T-cell (primary cell): ENCODE results near the gene TMEM94. TPM values are rescaled to one million over a fixed set of nuclear protein-coding genes. Genes with fewer than 3 reads are reported as not detected.
A peak's percentile ranks its signal among the peaks of the same experiment; 100 is the strongest.
"Not testable (repeated sequence)": the region's sequence is repeated elsewhere in the genome, so short reads cannot be mapped to it uniquely, and the experiment has no call there.

Experiments
- ATAC-seq, 4 experiments: fragments of 200-7000 bp in 3 of 4; fragments of 150-1000 bp in 1 of 4; cut with Tn5 transposase; replicated peaks in 1 of 4; 1 replicate in 3 of 4; 2 replicates in 1 of 4; pipeline ENCODE4 v1.10.0; 2021; ENCODE audit warnings: moderate library complexity in 3 of 4, mild to moderate bottlenecking in 2 of 4, moderate number of reproducible peaks in 1 of 4
- CTCF ChIA-PET, 2 donors: fragments of 300-600 bp; sonication (Branson Sonifier 250); formaldehyde crosslinking; loops; one replicate each; lab custom pipeline; 2022; ENCODE audit warnings: antibody characterized with exemption in 2 of 2; lab: Charles Lee
- POLR2A ChIA-PET, 2 donors: fragments of 300-600 bp; sonication (Branson Sonifier 250); formaldehyde crosslinking; loops; one replicate each; lab custom pipeline; 2022; ENCODE audit warnings: antibody characterized with exemption in 2 of 2; lab: Charles Lee
- DNase-seq, 35 experiments: peaks; one replicate each; pipeline versions ENCODE4 v3.0.0 to v3.0.0-alpha.2; 2013 to 2023
- H3K27ac ChIP-seq: one replicate; pipeline ENCODE4 v1.5.1; 2013; ENCODE audit warnings: low read length
- H3K27me3 ChIP-seq, 2 experiments: replicated peaks in 1 of 2; 1 replicate in 1 of 2; 2 replicates in 1 of 2; pipeline versions ENCODE4 v1.6.1 to v1.7.0; 2013; ENCODE audit warnings: low read length in 1 of 2, mixed read lengths in 1 of 2; ENCODE audit not compliant: control insufficient read depth in 2 of 2, insufficient read depth in 2 of 2; ENCODE audit errors: extremely low read depth in 1 of 2
- H3K36me3 ChIP-seq, 2 donors: 1 replicate in 1 of 2; 2 replicates in 1 of 2; pipeline versions ENCODE4 v1.6.1 to v1.7.0; 2013; ENCODE audit warnings: low read length in 1 of 2; ENCODE audit not compliant: control insufficient read depth in 2 of 2, insufficient read depth in 1 of 2; ENCODE audit errors: extremely low read depth in 1 of 2
- H3K4me1 ChIP-seq, 2 experiments: 1 replicate in 1 of 2; 2 replicates in 1 of 2; pipeline versions ENCODE4 v1.6.1 to v1.7.0; 2013; ENCODE audit warnings: low read length in 2 of 2, mixed read lengths in 1 of 2; ENCODE audit not compliant: insufficient read depth in 2 of 2, control insufficient read depth in 1 of 2; ENCODE audit errors: extremely low read depth in 1 of 2
- H3K4me3 ChIP-seq, 2 donors: 1 replicate in 1 of 2; 2 replicates in 1 of 2; pipeline versions ENCODE4 v1.5.1 to v1.7.0; 2013; ENCODE audit warnings: mild to moderate bottlenecking in 2 of 2, low read length in 1 of 2, moderate library complexity in 1 of 2; ENCODE audit not compliant: control insufficient read depth in 1 of 2; ENCODE audit errors: extremely low read depth in 1 of 2
- H3K9me3 ChIP-seq: 2 replicates; pipeline ENCODE4 v1.7.0; 2013
- H3K27ac Mint-ChIP-seq, 2 donors: one replicate each; pipeline ENCODE4 v1.8.0; 2020 to 2021; ENCODE audit warnings: mild to moderate bottlenecking in 2 of 2, mixed read lengths in 2 of 2
- H3K27me3 Mint-ChIP-seq, 2 donors: one replicate each; pipeline ENCODE4 v1.8.0; 2021 to 2022; ENCODE audit warnings: mixed read lengths in 2 of 2
- H3K36me3 Mint-ChIP-seq: one replicate; pipeline ENCODE4 v1.8.0; 2021; ENCODE audit warnings: mixed read lengths
- H3K4me1 Mint-ChIP-seq, 3 donors: one replicate each; pipeline ENCODE4 v1.8.0; 2020 to 2022; ENCODE audit warnings: mixed read lengths in 3 of 3, mild to moderate bottlenecking in 1 of 3
- H3K4me3 Mint-ChIP-seq, 3 donors: one replicate each; pipeline ENCODE4 v1.8.0; 2020 to 2022; ENCODE audit warnings: mild to moderate bottlenecking in 3 of 3, mixed read lengths in 3 of 3, moderate library complexity in 3 of 3
- H3K9me3 Mint-ChIP-seq, 3 donors: one replicate each; pipeline ENCODE4 v1.8.0; 2020 to 2022; ENCODE audit warnings: mixed read lengths in 3 of 3
- WGBS: methylation state at CpG from one replicate; pipeline ENCODE4 v1.1.5; 2013; ENCODE audit warnings: missing lambda C conversion rate; ENCODE audit not compliant: insufficient coverage; 5-methylcytosine and 5-hydroxymethylcytosine counted together
- total RNA-seq, 35 experiments: library from RNA in 6 of 35; stranded (reverse) in 6 of 35; fragments of 120-200 nt in 1 of 35; gene quantifications; one replicate each; pipeline versions ENCODE4 v1.2.1 to v1.2.4 and lab custom pipeline; 2013 to 2026

TMEM94 gene
- total RNA-seq, 5 donors from 2014 or later (not counting 1 experiment from before 2014, with no cell fraction given) = 78.5 to 125 (median 105) TPM

DNA sequence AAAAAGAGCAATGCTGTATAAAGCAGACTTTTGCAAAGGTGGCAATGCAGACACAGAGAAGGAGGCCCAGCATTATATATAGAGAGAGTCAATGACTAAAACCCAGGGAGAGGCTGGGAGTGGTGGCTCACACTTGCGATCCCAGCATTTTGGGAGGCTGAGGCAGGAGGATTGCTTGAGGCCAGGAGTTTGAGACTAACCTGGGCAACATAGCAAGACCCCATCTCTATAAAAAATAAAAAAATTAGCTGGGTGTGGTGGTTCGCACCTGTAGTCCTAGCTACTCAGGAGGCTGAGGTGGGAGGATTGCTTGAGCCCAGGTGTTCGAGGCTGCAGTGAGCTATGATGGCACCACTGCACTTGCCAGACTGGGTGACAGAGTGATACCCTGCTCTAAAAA, 1.8 kb upstream of the TMEM94 start:
- H3K9me3 ChIP-seq, H3K27ac Mint-ChIP-seq, CTCF ChIA-PET, POLR2A ChIA-PET, H3K4me3 Mint-ChIP-seq, H3K9me3 Mint-ChIP-seq, H3K27me3 Mint-ChIP-seq, H3K36me3 Mint-ChIP-seq, DNase-seq, ATAC-seq, H3K27ac ChIP-seq, H3K4me3 ChIP-seq, H3K36me3 ChIP-seq, H3K27me3 ChIP-seq: not testable (repeated sequence)
- H3K4me1 ChIP-seq = peaks cover 13 to 18% of the 10 kb centered on the region in 2 experiments
- WGBS = no CpG with 5 or more reads among the region's 3 CpGs
- peaks cover 26 to 32% (median 28%) of the 10 kb centered on the region in 3 donors for H3K4me1 Mint-ChIP-seq

- no peaks in the 10 kb centered on the region for H3K36me3 Mint-ChIP-seq
- H3K4me3 Mint-ChIP-seq = peak overlapping the region; percentile 89 to 94 (median 90)
- ChIA-PET POLR2A (interaction anchor here (0.5 to 1.5 kb wide), 3 partner anchors 50 to 234 kb away, joined by 3 read pairs; partner anchors contain the start of genes GRB2 (in 1 of the 2) and SLC25A19 (in 1 of the 2)), CTCF (interaction anchor here (0.5 to 1.5 kb wide), 8 partner anchors 29 to 407 kb away, joined by 3 to 10 read pairs (median 4); partner anchors contain the start of genes MIF4GD (in 1 of the 2), SLC25A19 (in 1 of the 2) and TSEN54 (in 1 of the 2))
- Histone ChIP-seq H3K4me1 (peaks cover 13 to 18% of the 10 kb centered on the region in 2 experiments), H3K4me3 (peak overlapping the region; percentile 96), H3K27me3 (no peaks in the 10 kb centered on the region), H3K9me3 (no peaks in the 10 kb centered on the region), H3K27ac (peak overlapping the region; percentile 68), H3K36me3 (no peaks in the 10 kb centered on the region)
- DNase-seq (no peak), ATAC-seq (peak; percentile 22 to 42 (median 33))
- WGBS = 10% methylated on average over 12 of the region's 13 CpGs
- H3K9me3 Mint-ChIP-seq = no peaks in the 10 kb centered on the region
- peak overlapping the region; percentile 91 to 95 for H3K27ac Mint-ChIP-seq
- H3K27me3 Mint-ChIP-seq = no peaks in the 10 kb centered on the region
- peaks cover 32 to 41% (median 34%) of the 10 kb centered on the region in 3 donors for H3K4me1 Mint-ChIP-seq
Observed at GRCh38 chr17:75456039-75456416, 407 bp upstream of the TMEM94 start.

DNA sequence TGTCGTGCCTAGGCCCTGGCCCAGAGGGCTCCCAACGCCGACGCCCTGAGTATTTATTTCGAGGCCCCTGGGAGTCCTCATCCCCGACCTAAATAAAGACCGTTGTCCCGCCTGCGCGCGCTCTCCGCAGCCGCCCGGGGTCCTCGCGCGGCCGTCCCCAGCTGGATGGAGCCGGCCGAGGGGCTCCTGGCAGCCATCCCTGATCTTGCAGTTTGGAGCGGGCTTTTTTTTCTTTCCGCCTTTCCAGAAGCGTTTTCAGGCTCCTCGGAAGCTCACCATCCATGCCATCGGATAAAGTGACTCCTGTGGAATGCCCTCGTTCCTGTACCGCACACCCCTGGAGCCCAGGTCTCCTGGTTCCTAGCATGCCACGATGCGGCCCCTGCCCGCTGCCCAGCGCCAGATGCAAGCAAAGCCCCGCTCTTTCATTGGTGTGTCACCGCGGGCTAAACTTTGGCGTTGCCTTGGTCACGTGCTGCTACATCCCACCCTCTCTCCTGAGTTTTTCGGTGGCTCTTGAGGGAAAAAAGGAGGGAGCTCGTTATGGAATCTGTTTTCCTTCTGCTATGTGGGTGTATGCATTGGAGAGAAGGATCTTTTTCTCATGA, 716 bp downstream of the TMEM94 start:
- WGBS = 2% methylated on average over 31 of the region's 38 CpGs
- H3K4me3 Mint-ChIP-seq = peak overlapping the region; percentile 89 to 94 (median 90)
- POLR2A ChIA-PET = interaction anchor here in 1 of 2 donors (0.7 to 1.5 kb wide), 2 partner anchors 52 to 312 kb away, joined by 3 to 5 read pairs; partner anchors contain the start of gene GRB2
- H3K4me1 Mint-ChIP-seq = peaks cover 32 to 41% (median 34%) of the 10 kb centered on the region in 3 donors
- H3K27ac Mint-ChIP-seq = peak overlapping the region; percentile 49 to 95
- no peaks in the 10 kb centered on the region for H3K9me3 ChIP-seq
- no peaks in the 10 kb centered on the region for H3K27me3 ChIP-seq
- DNase-seq = peak in 13 of 35 experiments; percentile 1 to 31 (median 7)
- no peaks in the 10 kb centered on the region for H3K9me3 Mint-ChIP-seq
- H3K27ac ChIP-seq = no peak overlapping the region
- peaks cover 13 to 18% of the 10 kb centered on the region in 2 experiments for H3K4me1 ChIP-seq
- CTCF ChIA-PET = interaction anchor here in 1 of 2 donors (0.6 to 1.5 kb wide), 4 partner anchors 30 to 408 kb away, joined by 3 to 5 read pairs (median 4); partner anchors contain the start of gene SLC25A19
- H3K36me3 Mint-ChIP-seq = no peaks in the 10 kb centered on the region
- H3K4me3 ChIP-seq = peak overlapping the region; percentile 96
- no peaks in the 10 kb centered on the region for H3K27me3 Mint-ChIP-seq
- ATAC-seq = peak; percentile 8 to 28 (median 19)
- H3K36me3 ChIP-seq = no peaks in the 10 kb centered on the region

GRCh38 chr17:75459246-75459589, 2.8 kb downstream of the TMEM94 start:
- no peaks in the 10 kb centered on the region for H3K27me3 Mint-ChIP-seq
- H3K36me3 Mint-ChIP-seq = no peaks in the 10 kb centered on the region
- Histone ChIP-seq H3K27ac (no peak overlapping the region), H3K27me3 (no peaks in the 10 kb centered on the region), H3K9me3 (no peaks in the 10 kb centered on the region), H3K4me1 (peaks cover 13 to 18% of the 10 kb centered on the region in 2 experiments), H3K4me3 (no peak overlapping the region), H3K36me3 (no peaks in the 10 kb centered on the region)
- H3K9me3 Mint-ChIP-seq = no peaks in the 10 kb centered on the region
- POLR2A ChIA-PET = no interaction called here
- H3K4me3 Mint-ChIP-seq = no peak overlapping the region
- H3K27ac Mint-ChIP-seq = peak overlapping the region in 1 of 2 donors; percentile 53
- DNase-seq (no peak), ATAC-seq (no peak)
- H3K4me1 Mint-ChIP-seq = peaks cover 44 to 51% (median 44%) of the 10 kb centered on the region in 3 donors
- no CpG with 5 or more reads among the region's 1 CpG for WGBS
- CTCF ChIA-PET = no interaction called here

- H3K4me3 ChIP-seq = no peak overlapping the region
- no peaks in the 10 kb centered on the region for H3K36me3 ChIP-seq
- Mint-ChIP-seq H3K27me3 (no peaks in the 10 kb centered on the region), H3K4me1 (peaks cover 44 to 52% (median 49%) of the 10 kb centered on the region in 3 donors), H3K9me3 (no peaks in the 10 kb centered on the region), H3K27ac (peak overlapping the region; percentile 44 to 55), H3K36me3 (no peaks in the 10 kb centered on the region), H3K4me3 (no peak overlapping the region)
- DNase-seq (no peak), ATAC-seq (no peak)
- ChIA-PET CTCF (interaction anchor here in 1 of 2 donors (0.5 to 0.8 kb wide), 2 partner anchors 57 to 337 kb away, joined by 3 to 5 read pairs; partner anchors contain the start of gene TSEN54), POLR2A (no interaction called here)
- 84% methylated on average over 6 of the region's 9 CpGs for WGBS
- H3K4me1 ChIP-seq = peaks cover 13 to 18% of the 10 kb centered on the region in 2 experiments
- no peak overlapping the region for H3K27ac ChIP-seq
- no peaks in the 10 kb centered on the region for H3K27me3 ChIP-seq
- H3K9me3 ChIP-seq = no peaks in the 10 kb centered on the region
Observed at GRCh38 chr17:75459590-75460267, 3.3 kb downstream of the TMEM94 start.

GRCh38 chr17:75460295-75460694, 3.9 kb downstream of the TMEM94 start:
- 82% methylated on average over 2 of the region's 4 CpGs for WGBS

More at GRCh38 chr17:75460295-75460694, 3.9 kb downstream of the TMEM94 start:
- Histone ChIP-seq H3K27me3 (no peaks in the 10 kb centered on the region), H3K27ac (no peak overlapping the region), H3K4me1 (peaks cover 13 to 18% of the 10 kb centered on the region in 2 experiments), H3K9me3 (no peaks in the 10 kb centered on the region), H3K36me3 (no peaks in the 10 kb centered on the region), H3K4me3 (no peak overlapping the region)
- POLR2A ChIA-PET = no interaction called here
- ATAC-seq (no peak), DNase-seq (no peak)
- Mint-ChIP-seq H3K27ac (peak overlapping the region in 1 of 2 donors; percentile 55), H3K27me3 (no peaks in the 10 kb centered on the region), H3K4me3 (no peak overlapping the region), H3K9me3 (no peaks in the 10 kb centered on the region), H3K4me1 (peaks cover 48 to 55% (median 54%) of the 10 kb centered on the region in 3 donors), H3K36me3 (no peaks in the 10 kb centered on the region)
- CTCF ChIA-PET = interaction anchor here in 1 of 2 donors (0.5 to 0.8 kb wide), 2 partner anchors 56 to 337 kb away, joined by 3 to 5 read pairs; partner anchors contain the start of gene TSEN54
